HL-60 (cell line): ENCODE results near the gene GOLGA6C.

Source experiments
- DNase-seq, 2 experiments: peaks; one replicate each; pipeline ENCODE4 v3.0.0-alpha.2; 2010 to 2020; ENCODE audit warnings: low read depth in 1 of 2, low spot score in 1 of 2
- H3K27ac ChIP-seq: fragments of 250-450 bp; sonication (Bioruptor Pico); replicated peaks from 2 replicates; pipeline ENCODE4 v1.5.1; 2020; ENCODE audit warnings: mild to moderate bottlenecking, moderate library complexity
- H3K27me3 ChIP-seq: fragments of 250-450 bp; sonication (Bioruptor Pico); 2 replicates; pipeline ENCODE4 v1.5.1; 2021; ENCODE audit warnings: mild to moderate bottlenecking, moderate library complexity; ENCODE audit not compliant: insufficient read depth, poor library complexity, severe bottlenecking
- H3K4me3 ChIP-seq: replicated peaks from 2 replicates; pipeline ENCODE4 v1.5.1; 2011; ENCODE audit warnings: mild to moderate bottlenecking, control low read depth, low read length; ENCODE audit not compliant: insufficient read depth
- GABPA ChIP-seq: IDR thresholded peaks from 2 replicates; pipeline ENCODE4 v1.6.1; 2012; ENCODE audit warnings: low read depth
- POLR2AphosphoS5 ChIP-seq: IDR thresholded peaks from 2 replicates; pipeline ENCODE4 v1.6.1; 2012; ENCODE audit warnings: low read depth
- REST ChIP-seq: IDR thresholded peaks from 2 replicates; pipeline ENCODE4 v1.6.1; 2012; ENCODE audit warnings: low read depth; ENCODE audit not compliant: insufficient replicate concordance
- SPI1 ChIP-seq: IDR thresholded peaks from 2 replicates; pipeline ENCODE4 v1.6.1; 2012; ENCODE audit warnings: low read depth, mild to moderate bottlenecking, borderline replicate concordance
- TF ChIP-seq, protein P1 (sequence below): IDR thresholded peaks from one replicate; pipeline ENCODE4 v1.5.1; 2011; ENCODE audit warnings: low read length, control low read depth, inconsistent platforms; ENCODE audit not compliant: insufficient read depth

The GOLGA6C gene

GRCh38 chr15:75232826-75233503, 25.2 kb upstream of the GOLGA6C start:
- DNase-seq = no peak
- no peak overlapping the region for H3K27ac ChIP-seq

GRCh38 chr15:75233504-75234190, 24.5 kb upstream of the GOLGA6C start:
- no peaks in the 10 kb centered on the region for H3K27me3 ChIP-seq
- no peak overlapping the region for H3K27ac ChIP-seq
- TF ChIP-seq SPI1 (no peak), REST (no peak), POLR2AphosphoS5 (no peak), GABPA (no peak)
- TF ChIP-seq, protein P1, sequence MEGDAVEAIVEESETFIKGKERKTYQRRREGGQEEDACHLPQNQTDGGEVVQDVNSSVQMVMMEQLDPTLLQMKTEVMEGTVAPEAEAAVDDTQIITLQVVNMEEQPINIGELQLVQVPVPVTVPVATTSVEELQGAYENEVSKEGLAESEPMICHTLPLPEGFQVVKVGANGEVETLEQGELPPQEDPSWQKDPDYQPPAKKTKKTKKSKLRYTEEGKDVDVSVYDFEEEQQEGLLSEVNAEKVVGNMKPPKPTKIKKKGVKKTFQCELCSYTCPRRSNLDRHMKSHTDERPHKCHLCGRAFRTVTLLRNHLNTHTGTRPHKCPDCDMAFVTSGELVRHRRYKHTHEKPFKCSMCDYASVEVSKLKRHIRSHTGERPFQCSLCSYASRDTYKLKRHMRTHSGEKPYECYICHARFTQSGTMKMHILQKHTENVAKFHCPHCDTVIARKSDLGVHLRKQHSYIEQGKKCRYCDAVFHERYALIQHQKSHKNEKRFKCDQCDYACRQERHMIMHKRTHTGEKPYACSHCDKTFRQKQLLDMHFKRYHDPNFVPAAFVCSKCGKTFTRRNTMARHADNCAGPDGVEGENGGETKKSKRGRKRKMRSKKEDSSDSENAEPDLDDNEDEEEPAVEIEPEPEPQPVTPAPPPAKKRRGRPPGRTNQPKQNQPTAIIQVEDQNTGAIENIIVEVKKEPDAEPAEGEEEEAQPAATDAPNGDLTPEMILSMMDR = no peak
- DNase-seq = no peak
- H3K4me3 ChIP-seq = no peak overlapping the region

More at GRCh38 chr15:75232826-75233503, 25.2 kb upstream of the GOLGA6C start:
- no peak overlapping the region for H3K4me3 ChIP-seq
- TF ChIP-seq GABPA (no peak), SPI1 (no peak)
- peaks cover 3% of the 10 kb centered on the region for H3K27me3 ChIP-seq

DNA sequence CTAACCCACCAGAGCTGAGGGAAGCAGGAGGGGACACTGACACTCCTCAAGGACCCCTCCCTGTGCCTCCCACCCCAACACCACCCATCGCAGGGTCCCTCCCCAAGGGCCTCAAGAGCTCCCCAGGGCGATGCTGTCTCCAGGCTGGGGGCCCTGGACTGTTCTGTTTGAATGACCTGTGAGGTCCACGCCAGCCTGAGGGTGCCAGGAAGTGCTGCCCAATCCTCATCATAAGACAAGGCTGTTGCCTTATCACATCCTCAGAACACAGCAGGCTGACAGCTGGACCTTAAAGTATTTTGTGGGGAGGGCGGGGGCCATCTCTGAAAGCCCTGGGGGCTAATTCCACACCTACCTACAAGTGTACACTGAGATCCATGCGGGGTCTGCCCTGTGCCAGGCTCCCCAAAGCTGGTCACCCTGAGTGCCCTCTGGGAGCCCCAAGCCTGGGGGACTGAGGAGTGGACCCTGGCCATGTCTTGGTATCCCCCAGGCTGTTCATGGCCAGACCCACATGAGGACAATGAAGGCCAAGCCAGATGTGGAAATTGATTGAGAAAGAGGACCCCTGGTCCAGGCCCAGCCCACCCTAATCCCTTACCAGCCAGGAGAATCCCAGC, 23.8 kb upstream of the GOLGA6C start:
- H3K4me3 ChIP-seq = no peak overlapping the region
- H3K27me3 ChIP-seq = no peaks in the 10 kb centered on the region
- no peak overlapping the region for H3K27ac ChIP-seq
- TF ChIP-seq REST (no peak), GABPA (no peak), POLR2AphosphoS5 (no peak), SPI1 (no peak)
- TF ChIP-seq, protein P1 = no peak
- no peak for DNase-seq

DNA sequence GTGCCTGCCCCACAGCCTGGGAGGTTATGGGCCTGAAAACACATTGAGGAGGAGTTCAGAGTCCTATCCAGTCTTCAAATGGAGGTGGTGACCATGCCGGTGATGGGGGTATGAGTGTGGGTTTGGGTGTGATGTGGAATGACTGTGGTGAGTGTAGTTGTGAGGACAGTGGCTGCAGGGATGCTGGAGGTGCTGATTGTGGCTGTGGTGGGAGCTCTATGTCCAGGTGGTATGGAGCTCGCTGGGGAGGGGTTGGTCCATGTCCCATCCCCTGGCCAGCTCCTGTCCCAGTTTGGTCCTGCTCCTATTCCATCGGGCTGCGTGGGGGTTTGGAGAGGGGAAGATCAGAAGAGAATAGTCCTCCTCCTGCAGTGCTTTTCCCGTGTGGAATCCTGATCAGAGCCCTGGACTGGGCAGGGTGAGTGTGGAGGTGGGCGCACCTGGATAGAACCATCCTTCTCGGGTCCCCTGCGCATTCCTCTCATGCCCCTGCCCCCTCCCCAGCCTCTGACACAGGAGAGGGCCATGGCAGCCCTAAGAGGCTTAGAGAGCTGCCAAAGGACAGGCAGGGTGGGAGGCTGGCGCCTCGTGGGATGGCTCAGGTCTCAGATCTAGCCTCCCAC, 23.0 kb upstream of the GOLGA6C start:
- no peaks in the 10 kb centered on the region for H3K27me3 ChIP-seq
- no peak for DNase-seq
- TF ChIP-seq, protein P1 = no peak
- TF ChIP-seq GABPA (no peak), SPI1 (no peak), REST (no peak), POLR2AphosphoS5 (no peak)

More for the DNA sequence above, 23.0 kb upstream of the GOLGA6C start:
- no peak overlapping the region for H3K27ac ChIP-seq
- no peak overlapping the region for H3K4me3 ChIP-seq
